GM21825 (cell line): ENCODE data around the gene AGPAT4.
A peak's percentile ranks its signal among the peaks of the same experiment; 100 is the strongest.
"Not testable (repeated sequence)": the region's sequence is repeated elsewhere in the genome, so short reads cannot be mapped to it uniquely, and the experiment has no call there.

Experiments used
- ATAC-seq: cut with Tn5 transposase; IDR thresholded peaks from one replicate; pipeline ENCODE4 v1.9.1; 2021; ENCODE audit warnings: mild to moderate bottlenecking, moderate library complexity; ENCODE audit not compliant: unreplicated experiment

The AGPAT4 gene, protein sequence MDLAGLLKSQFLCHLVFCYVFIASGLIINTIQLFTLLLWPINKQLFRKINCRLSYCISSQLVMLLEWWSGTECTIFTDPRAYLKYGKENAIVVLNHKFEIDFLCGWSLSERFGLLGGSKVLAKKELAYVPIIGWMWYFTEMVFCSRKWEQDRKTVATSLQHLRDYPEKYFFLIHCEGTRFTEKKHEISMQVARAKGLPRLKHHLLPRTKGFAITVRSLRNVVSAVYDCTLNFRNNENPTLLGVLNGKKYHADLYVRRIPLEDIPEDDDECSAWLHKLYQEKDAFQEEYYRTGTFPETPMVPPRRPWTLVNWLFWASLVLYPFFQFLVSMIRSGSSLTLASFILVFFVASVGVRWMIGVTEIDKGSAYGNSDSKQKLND

GRCh38 chr6:161273752-161274487, at the start of gene AGPAT4:
Gene AGPAT4 (minus strand): TSS chr6:161274061. CDS start chr6:161232213, 41,848 bp downstream.
- peak; percentile 98 for ATAC-seq

GRCh38 chr6:161319231-161319630, 45.4 kb upstream of the AGPAT4 start:
- no peak for ATAC-seq

GRCh38 chr6:161318456-161318855, 44.6 kb upstream of the AGPAT4 start:
- ATAC-seq: no peak

- ATAC-seq: no peak
Observed at GRCh38 chr6:161316531-161316930, 42.7 kb upstream of the AGPAT4 start.

GRCh38 chr6:161315246-161315917, 41.5 kb upstream of the AGPAT4 start:
- ATAC-seq: not testable (repeated sequence)

DNA sequence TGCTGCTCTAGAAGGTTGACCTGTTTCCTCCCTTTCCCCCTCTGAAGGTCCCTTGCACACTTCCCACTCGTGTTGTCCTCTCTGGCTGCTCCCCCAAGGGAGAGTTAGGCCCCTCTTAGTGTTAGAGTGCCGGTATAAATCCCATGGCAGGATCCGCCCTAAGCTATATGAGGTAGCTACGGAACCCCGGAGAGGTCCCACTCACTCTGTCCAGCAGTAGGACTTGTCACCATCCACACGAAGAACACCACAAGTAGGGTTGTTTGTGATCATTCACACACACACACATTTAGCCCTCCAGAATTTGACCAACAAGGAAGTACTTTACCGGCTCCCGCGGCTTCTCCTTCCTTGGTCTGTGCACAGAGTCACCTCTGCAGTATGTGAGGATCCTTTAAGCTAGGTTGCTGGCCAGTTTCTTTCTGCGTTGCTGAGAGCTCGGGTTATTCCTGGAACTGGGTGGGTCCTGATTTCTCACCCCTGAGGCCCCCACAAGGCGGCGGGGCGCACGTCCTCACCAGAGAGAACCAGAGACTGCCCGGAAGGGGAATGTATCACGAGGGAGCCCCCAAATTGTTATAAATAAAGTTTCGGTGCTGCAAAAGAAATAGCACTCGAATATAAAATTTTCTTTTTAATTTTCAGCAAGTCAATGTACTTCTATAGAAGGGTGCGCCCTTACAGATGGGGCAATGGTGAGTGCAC, 40.8 kb upstream of the AGPAT4 start:
- ATAC-seq: not testable (repeated sequence)

GRCh38 chr6:161313940-161314509, 40.2 kb upstream of the AGPAT4 start:
- ATAC-seq: no peak

DNA sequence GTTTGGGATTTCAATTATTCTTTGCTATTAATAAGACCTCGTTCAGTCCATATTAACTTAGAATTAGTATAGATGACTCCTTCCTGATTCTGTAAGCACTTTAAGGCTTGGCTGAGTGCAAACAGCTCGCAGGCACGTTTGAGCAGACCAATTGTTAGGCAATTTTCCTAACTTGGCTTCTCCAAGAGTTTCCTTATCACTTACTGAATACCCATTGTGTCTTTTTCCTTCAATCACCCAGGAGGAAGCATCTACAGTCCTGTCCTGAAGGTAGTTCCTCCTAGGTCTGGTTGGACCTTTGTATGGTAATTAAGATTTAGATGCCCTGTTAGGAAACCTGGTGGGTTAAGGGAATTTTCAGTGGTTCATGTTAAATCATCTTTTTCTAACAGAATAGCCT, 39.6 kb upstream of the AGPAT4 start:
- not testable (repeated sequence) for ATAC-seq

DNA sequence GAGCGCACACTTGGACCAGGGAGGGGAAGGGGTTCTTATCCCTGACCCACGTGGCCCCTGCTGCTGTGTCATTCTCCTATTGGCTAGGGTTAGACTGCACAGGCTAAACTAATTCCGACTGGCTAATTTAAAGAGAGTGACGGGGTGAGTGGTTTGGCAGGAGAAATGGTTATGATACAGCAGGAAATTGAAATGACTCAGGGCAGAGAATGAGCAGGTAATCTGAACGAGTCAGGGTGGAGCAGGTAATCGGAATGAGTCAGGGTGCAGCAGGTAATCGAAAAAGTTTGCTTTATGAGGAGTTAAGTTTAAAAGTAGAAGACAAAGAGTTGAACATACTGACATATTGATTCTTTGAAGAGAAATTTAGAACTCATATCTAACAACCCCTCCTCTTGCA, 35.9 kb upstream of the AGPAT4 start:
- ATAC-seq: not testable (repeated sequence)

DNA sequence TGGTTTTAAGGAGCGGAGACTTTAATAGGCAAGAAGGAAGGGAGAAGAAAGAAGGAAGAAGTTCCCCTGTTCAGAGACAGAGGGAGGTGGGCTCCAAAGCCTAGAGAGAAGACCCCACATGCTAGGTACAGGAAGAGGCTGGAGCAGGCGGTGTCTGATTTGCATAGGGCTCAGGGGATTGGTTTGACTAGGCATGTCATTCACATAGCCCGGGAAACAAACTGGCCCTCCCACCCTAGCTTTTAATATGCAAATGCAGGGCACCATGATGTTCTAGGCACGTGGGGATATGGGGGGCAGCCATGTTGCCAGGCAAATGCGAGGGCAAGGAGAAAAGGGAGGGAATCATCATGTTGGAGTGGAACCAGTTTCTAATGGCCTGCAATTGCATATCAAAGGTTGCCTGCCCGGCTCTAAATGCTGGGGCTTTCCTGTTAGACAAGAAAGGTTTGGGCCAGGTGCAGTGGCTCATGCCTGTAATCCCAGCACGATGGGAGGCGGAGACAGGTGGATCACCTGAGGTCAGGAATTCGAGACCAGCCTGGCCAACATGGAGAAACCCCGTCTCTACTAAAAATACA, 34.3 kb upstream of the AGPAT4 start:
- ATAC-seq: no peak

DNA sequence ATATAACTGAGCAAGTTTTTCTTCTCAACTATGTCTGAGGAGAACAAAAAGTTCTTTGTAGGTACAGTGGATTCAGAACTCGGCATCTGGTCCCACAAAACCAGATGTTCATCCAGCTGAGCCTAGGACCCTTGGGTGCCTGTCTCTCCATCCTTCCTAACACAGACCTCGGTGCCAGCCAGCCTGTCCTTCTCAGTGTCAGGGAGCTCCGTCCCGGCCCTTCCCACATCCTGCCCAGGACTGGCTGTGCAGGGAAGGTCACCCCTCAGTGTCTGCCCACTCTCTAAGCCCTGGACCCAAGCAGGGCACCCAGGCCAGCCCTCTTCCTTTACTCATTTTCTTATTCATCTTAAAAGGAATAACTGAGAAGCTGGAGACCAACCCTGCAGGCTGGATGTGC, 32.0 kb upstream of the AGPAT4 start:
- no peak for ATAC-seq

DNA sequence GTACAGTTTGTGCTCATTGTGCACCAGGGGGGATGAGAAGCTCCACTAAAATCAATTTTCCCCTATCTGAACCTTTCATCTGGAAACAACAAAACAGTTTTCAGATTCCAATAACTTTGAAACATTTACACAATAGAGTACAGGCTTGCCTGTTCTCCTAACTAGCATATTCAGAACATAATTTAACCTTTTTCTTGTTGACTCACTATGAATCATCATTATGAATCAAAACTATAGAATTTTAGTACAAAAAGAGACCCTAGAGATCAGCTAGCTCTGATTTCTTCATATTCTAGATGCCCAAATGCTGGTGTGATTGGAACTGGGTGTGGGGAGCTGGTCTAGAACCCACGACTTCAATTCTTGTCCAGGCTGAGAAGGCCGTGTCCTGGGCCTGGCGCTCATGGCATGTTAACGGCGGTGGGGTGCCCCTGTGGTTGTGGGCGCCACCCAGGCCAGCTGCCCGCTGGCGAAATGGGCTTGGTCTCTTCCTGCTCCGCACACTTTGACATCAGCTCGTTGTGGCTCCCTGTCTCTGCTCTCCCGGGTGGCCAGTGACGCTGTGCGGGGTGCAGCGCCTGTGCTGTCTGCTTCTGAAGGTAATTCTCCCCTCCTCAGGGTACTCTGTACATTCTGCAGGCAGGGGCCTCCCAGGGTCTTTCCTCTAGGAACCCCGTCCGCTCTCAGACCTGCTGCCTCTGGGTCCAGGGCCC, 29.9 kb upstream of the AGPAT4 start:
- no peak for ATAC-seq

GRCh38 chr6:161302949-161303348, 29.1 kb upstream of the AGPAT4 start:
- ATAC-seq: no peak

- no peak for ATAC-seq
Observed at GRCh38 chr6:161301338-161301737, 27.5 kb upstream of the AGPAT4 start.

GRCh38 chr6:161300823-161301222, 27.0 kb upstream of the AGPAT4 start:
- ATAC-seq: no peak

GRCh38 chr6:161299726-161300125, 25.9 kb upstream of the AGPAT4 start:
- ATAC-seq: no peak

DNA sequence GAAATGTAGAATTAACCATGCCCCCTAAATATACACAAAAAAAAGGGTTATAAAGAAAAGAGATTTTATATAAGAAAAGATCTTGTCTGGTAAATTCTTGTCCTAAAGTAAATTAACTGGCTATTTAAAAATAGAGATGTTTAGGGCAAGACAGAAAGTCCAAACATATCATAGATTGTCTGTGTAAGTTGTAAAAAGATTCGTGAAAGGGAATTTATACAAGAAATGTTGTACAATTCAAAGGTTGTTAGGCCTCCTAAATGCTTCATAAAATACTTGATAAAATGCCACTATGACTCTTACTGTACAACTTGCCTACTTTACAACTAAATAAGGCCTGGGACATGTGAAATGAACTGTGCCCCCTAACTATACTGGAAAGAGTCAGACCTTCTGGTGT, 21.9 kb upstream of the AGPAT4 start:
- ATAC-seq: no peak

- no peak for ATAC-seq
Observed at GRCh38 chr6:161292650-161293281, 18.9 kb upstream of the AGPAT4 start.

GRCh38 chr6:161292145-161292544, 18.3 kb upstream of the AGPAT4 start:
- no peak for ATAC-seq
